GM18520 (cell line): ENCODE results near the gene KCTD11.
A peak's percentile ranks its signal among the peaks of the same experiment; 100 is the strongest.

Source experiments
- ATAC-seq: cut with Tn5 transposase; IDR thresholded peaks from one replicate; pipeline ENCODE4 v1.9.1; 2021; ENCODE audit not compliant: unreplicated experiment

The KCTD11 gene

GRCh38 chr17:7374353-7374752, 22.4 kb downstream of the KCTD11 start:
- no peak for ATAC-seq

DNA sequence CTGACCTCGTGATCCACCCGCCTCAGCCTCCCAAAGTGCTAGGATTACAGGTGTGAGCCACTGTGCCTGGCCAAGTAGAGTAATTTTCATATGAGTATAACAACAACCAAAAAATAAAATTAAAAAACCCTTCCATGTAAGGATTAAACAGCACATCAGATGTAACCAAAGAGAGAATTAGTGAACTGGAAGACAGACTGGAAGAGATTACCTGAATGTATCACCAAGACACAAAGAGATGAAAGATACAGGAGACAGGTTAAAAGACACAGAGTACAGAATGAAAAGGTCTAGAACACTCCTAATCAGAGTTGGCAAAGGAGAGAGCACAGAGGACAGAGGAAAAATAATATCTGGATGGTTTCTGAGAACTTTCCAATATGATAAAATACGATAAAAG, 27.2 kb downstream of the KCTD11 start:
- no peak for ATAC-seq

- no peak for ATAC-seq
Observed at GRCh38 chr17:7380321-7380720, 28.4 kb downstream of the KCTD11 start.

DNA sequence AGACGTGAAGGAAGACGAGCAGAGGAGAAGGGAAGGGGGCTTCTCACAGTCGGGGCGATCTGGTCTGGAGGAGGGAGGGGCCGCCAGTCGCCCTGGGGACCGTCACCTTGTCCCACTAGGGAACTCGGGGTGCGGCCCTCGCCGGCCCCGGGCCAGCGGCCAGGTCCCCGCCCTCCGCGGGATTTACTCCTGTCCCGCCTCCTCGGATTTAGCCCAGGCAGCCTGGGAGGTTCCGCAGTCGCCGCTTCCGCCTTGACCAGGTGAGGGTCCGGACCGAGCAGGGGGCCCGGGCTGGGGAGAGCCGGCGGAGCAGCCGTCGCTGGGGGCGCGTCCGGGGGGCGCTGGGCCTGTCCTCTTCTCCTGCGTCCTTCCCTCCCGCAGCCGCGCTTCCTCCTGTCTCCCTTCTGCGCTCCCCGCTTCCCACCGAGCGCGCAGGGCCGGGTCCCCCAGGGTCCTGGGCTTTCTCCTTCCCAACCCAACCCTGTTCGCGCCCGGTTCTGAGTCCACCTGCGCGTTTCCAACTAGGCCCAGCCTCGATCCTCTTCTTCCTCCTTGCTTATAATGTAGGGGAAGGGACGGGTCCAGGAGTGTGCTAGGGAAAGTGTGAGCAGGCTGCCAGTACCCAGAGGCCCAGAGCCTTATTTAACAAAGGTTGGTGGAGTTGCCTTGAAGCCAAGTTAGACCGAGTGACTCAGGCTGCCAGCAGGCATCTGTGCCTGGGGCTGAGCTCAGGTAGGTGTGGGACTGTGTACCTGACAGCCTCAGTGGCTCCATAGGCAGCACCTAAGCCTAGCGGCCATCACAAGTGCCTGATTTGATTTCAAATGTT, 29.1 kb downstream of the KCTD11 start, which contains the start of gene TNK1:
TNK1 (plus strand) TSS at position 235 of the 829 bp plus-strand sequence. CDS start 1,838 bp downstream, outside the sequence.
- no peak for ATAC-seq

DNA sequence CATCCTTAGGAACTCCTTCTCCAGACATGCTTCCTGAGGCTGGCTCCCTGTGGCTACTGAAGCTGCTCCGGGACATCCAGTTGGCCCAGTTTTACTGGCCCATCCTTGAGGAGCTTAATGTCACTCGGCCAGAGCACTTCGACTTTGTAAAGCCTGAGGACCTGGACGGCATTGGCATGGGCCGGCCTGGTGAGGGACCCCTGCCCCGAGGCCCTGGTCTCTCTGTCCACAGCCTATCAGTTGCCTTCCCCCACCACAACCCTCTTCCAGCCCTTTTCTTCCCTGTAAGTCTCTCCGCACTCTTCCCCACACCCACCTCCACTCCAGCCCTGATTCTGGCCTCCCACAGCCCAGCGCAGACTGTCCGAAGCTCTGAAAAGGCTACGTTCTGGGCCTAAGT, 30.9 kb downstream of the KCTD11 start:
- no peak for ATAC-seq

DNA sequence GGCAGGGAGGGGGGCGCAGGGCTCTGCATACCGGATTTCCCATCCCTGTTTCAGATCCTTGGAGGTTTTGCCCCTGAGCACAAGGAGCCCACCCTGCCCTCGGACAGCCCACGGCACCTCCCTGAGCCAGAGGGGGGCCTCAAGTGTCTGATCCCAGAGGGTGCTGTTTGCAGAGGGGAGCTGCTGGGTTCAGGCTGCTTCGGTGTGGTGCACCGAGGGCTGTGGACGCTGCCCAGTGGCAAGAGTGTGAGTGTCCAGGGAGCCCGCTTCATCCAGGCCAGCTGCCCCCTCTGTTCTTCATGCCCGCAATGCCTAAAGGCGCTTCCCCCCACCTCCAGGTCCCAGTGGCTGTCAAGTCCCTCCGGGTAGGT, 31.4 kb downstream of the KCTD11 start:
- ATAC-seq = no peak

GRCh38 chr17:7383742-7384488, 32.0 kb downstream of the KCTD11 start:
- peak; percentile 55 for ATAC-seq

DNA sequence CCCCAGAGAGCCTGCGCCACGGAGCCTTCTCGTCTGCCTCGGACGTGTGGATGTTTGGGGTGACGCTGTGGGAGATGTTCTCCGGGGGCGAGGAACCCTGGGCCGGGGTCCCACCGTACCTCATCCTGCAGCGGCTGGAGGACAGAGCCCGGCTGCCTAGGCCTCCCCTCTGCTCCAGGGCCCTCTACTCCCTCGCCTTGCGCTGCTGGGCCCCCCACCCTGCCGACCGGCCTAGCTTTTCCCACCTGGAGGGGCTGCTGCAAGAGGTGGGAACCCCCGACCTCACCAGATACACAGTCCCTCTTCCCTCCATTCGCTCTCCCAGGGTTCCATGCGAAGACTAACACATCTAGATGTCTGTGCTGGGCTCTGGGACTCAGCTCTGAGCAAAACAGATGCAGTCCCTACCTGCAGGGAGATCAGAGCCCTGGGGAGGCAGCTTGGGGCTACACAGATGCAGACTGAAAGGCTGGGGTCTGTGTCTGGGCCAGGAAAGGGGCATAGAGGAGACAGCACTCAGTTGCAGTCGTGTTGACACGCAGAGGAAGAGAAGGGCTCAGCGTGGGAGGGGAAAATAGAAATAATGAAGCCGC, 32.6 kb downstream of the KCTD11 start:
- ATAC-seq = no peak

DNA sequence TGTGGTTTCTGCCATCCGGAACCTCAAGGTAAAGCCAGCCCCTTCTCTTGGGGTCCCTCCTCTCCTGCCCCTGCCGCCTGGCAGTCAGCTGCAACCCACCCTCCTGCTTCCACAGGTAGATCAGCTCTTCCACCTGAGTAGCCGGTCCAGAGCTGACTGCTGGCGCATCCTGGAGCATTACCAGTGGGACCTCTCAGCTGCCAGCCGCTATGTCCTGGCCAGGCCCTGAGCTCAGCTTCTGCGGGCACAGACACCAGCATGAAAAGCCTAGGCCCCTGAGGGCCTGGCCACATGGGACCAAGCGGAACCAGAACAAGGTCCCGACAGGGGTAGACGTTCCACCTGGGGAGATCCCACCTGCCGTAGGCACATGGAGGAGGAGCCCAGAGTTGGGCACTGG, 36.9 kb downstream of the KCTD11 start:
- ATAC-seq = no peak

- no peak for ATAC-seq
Observed at GRCh38 chr17:7389924-7390910, 38.3 kb downstream of the KCTD11 start.

DNA sequence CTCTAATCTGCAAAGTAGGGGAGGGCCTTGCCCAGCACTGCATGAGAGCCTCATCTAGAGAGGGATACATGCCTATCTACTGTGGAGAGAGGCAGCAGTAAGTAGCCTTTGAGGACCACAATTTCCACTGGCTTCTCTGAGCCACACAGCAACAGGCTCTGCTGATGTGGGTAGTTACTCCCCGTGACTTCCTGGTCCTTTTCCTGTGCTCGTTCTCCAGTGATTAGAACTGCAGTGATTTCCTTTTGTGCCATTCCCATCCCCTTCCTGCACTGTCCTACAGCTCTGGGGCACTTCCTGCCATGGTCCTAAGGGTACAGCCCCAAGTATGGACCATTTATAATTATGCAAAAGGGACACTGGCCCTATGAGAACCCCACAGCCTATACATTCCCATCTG, 39.3 kb downstream of the KCTD11 start:
- ATAC-seq = no peak

DNA sequence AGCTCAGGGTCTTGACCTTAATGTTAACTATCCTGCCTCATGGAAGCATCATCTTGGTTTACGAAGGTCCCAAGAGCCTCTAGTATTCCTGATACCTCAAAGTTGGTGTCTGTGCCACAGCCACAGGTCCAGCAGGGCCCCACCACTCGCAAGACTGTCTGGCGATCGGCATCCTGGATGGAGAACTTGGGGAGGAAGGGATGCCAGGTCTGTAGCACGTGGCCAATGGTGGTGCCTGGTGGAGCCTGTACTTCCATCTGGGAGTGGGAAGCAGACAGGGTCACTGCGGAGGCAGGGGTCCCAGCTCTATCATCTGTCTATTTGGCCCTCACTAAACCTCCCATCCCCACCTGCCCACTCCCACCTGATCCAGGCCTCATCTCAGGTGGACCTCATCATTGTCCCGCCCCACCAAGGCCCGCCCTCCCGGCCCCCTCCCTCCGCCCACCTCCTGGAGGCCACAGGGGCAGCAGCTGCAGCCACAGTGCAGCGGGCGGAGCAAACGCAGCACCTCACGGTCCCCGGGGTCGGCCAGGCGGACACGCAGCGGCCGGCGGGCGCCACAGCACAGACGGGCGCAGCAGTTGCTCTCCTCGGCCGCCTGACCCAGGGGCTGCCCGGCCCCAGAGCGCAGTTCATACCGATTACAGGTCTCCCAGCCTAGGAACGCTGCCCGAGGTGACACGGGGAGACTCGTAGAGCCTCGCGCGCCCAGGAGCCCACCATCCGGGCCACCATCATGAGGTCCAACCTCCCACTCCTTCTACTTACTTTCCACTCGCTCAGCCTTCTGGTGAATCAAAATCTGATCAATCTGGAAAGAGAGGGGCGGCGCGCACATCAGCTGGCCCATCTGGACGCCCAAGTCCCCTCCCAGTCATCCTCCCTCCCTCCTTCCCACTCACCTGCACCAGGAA, 41.0 kb downstream of the KCTD11 start:
- no peak for ATAC-seq

DNA sequence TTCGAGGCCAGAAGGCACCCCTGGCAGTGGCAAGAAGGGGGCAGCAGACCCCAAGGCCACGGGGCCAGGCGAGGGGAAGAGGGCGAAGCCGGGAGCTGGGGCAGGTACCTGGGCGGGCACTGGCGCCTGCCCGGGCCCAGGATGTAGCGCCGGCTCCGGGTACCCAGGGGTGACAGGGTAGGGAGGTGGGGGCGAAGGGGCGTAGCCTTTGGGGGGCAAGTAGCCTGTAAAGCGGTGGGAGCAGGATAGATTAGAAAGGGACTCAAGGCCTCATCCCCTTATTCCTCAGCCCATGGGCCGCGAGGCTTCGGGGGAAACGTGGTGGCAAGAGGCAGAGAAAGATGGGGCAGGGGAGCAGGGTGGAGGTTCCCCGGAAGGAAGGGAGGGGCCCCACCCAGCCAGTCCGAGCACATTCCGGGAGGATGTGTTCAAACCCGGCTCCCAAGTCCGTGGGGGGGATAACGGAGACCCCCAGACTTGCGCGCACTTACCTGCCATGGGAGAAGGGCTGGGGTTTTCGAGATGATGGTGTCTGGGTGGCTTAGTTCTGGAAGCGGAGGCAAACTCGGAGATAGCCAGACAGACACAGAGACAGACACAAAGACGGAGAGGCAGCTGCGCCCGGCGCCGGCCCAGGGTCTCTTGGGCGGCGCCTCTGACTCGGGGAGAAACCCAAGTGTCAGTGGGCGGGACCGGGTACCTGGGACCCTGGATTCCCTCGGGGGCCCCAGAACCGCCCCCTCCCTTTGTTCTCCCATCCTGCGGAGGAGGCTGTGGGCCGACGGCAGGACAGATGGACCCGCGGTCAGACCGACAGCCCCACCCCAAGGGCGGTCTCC, 41.9 kb downstream of the KCTD11 start:
- peak; percentile 13 for ATAC-seq

- peak; percentile 79 for ATAC-seq
Observed at GRCh38 chr17:7394452-7395191, 42.7 kb downstream of the KCTD11 start, which contains the start of gene PLSCR3. PLSCR3 (minus strand) TSS chr17:7394525; CDS start chr17:7394110, 415 bp downstream.

DNA sequence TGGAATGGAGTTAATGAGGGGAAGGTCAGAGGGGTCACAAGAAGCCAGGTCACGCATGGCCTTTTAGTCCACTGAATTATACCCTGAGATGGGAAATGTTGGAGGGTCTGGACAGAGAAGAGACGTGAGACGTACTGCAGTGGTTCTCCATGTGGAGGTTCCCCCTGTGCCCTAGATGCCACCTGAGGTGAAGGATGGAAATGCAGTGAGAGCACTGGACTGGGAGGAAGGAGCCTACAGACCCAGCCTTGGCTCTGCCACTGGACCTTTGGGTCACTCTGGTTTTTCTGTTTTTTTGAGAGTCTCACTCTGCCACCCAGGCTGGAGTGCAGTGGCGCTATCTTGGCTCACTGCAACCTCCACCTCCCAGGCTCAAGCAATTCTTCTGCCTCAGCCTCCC, 44.2 kb downstream of the KCTD11 start:
- ATAC-seq = no peak

DNA sequence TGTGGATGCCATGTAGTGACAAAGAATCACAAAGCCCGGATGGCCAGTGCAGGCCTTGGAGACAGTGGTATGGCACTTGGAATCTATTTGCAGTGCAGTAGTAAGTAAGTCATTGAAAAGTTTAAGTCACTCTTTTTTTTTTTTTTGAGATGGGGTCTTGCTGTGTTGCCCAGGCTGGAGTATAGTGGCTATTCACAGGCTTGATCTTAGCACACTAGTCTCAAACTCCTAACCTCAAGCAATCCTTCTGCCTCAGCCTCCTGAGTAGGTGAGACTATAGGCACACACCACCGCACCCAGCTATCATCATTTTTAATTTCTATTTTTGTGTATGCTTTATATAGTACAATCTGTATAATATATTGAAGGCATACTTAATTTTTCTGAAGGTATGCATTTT, 46.6 kb downstream of the KCTD11 start:
- ATAC-seq = no peak

DNA sequence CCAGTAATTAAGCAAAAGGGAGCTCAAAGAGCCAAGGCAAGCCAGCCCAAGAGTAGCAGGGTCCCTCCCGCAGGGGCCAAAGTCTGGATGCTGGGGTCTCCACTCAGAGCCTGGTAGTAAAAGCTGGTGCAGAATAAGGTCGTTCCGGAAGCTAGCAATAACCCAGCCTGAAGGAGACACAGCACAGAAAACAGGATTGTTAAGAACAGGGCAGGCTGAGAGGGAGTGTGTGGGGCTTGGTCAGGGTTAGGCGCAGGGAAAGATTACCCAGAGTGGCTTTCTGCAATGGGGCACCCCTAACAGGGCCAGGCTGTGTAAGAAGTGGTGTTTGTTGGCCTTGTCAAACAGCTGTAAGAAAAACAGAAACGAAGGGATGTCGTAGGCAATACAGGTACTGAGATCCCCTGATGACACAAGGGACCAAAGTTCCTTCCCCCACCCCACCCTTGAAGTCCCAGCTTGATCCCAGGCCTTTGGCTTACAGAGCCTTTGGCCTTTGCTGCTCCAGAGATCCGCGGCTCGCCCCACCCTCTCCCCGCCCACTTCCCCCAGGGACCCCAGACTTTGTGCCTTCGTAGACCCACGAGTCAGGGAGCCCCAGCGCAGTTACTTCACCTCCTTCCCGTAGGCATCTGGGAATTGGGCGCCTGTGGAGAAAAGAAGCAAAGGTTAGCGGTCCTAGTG, 51.2 kb downstream of the KCTD11 start:
- no peak for ATAC-seq

DNA sequence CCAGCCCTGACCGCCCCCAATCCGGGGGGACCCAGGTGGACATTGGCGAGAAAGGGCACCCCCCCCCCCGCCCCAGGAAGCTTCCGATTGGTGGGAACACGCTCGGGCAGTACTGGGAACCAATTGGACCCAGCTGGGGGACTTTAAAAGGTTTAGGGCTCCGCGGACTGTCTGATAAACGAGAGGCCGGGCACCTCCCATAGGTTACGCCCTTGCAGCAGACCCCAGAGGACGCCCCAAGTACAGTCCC, 51.7 kb downstream of the KCTD11 start:
- no peak for ATAC-seq
